GM21423 (cell line): Measurements from ENCODE around the gene ERC2.

Experiments
- ATAC-seq: cut with Tn5 transposase; IDR thresholded peaks from one replicate; pipeline ENCODE4 v1.9.1; 2021; ENCODE audit warnings: mild to moderate bottlenecking, moderate library complexity; ENCODE audit not compliant: unreplicated experiment

Gene ERC2

DNA sequence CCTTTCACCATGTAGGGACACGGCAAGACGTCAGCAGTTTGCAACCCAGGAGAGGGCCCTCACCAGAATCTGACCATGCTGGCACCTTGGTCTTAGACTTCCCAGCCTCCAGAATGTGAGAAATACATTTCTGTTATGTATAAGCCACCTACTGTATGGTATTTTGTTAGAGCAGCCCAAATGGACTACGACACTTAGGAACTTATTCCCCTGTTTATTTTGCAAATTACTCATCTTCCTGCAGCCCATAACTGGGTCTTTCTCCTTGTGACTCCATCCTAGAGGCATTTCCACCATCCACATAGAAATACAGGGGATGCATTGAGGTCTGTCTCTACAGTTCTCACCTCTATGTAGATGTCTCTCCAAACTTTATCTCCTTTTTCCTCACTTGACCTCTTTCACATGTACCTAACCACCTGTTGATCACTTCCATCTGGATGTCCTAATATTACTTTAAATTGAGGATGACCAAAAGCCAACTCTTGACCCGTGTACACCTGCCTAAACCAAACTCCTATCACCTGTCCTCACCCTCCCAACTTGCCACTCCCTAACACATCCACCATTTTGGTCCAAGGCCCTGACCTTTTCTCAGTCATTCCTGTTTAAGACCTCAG lies 575.1 kb downstream of the ERC2 start:
- ATAC-seq: no peak

DNA sequence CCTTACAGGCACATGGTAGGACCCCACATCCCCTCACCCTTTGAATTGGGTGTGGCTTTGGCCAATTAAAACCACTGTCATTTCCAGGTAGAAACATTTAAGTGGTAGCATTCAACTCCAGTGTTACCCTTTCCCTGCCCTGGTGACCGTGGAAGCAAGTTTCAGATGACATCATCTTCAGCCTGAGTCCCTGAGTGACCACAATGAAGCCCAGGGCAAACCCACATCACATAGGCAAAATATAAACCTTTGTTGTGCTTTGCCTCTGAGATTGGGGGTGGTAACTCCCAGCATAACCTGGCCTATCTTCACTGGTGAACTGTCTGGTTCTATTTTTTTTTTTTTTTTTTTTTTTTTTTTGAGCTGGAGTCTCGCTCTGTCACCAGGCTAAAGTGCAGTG lies 577.2 kb downstream of the ERC2 start:
- no peak for ATAC-seq

DNA sequence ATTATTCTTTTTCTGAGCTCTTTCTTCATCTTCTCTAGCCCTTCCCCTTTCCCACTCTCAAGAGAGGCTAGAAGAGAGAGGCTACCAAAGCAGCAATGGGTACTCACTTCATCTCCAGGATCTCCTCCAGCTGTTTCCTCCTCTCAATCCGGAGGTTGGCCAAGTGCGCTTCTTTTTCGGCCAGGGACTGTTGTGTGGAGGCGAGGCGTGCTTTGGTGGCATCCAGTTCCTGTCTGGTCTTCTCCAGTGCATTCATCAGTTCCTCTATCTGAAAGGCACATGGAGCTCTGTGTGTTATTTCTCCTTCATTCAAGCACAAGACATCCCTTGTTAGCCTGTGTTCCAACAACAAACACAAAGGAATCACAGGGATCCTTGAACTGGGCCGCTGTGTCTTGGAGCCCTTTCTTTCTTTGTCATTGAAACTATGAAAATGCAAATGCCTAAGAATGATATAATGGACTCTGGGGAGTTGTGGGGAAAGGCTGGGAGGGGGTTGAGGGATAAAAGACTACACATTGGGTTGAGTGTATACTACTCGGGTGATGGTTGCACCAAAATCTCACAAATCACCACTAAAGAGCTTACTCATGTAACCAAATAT lies 579.9 kb downstream of the ERC2 start:
- no peak for ATAC-seq

DNA sequence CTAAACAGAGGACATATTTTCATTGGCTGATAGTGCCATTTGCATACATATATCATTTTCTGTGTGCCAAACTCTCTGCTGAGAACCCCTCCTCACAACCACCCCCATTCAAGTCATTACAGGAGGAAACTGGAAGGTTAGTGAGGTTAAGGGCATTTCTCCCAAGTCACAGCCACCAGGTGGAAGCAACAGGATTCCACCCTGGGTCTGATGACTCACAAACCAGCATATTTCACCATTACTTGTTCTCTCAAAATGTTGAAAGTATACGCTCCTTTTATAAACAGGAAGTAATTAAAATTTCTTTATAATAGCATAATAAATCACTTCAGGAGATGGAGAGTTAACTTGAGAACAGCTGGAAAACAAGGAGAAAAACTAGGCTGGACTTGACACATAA lies 582.5 kb downstream of the ERC2 start:
- no peak for ATAC-seq

DNA sequence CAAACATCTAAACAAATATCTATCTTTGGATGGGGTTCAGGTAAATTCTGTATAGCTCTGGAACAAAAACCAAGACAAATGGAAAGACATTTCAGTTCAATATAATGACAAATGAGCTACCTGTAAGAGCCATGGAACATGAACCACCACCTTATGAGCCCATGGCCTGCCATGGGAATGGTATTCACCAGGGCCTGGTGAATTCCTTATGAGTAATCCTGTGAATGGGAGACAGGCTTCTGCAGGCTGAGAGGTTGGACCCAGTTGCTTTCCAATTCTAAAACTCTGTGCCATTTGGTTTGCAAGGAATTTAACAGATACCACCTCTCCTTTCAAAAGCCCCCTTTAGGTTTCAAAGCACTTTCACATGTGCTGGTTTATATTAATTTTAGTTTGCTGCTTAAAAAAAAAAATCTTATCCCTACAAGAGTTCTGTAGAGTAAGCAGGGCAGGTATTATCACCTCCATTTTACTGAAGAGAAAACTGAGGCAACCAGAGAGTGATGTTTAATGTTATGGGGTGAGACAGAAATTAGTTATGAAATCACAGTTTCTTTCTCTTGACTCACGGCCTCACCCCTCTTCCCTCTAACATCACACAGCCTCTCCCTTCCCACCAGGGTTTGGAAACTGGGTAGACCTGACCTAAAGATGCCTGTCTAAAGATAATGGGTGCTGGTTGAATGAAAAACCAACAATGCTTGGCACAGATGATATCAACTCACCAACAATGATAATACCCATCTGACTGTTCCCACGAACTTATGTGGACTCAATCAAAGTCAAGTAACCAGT lies 583.6 kb downstream of the ERC2 start:
- ATAC-seq: no peak

DNA sequence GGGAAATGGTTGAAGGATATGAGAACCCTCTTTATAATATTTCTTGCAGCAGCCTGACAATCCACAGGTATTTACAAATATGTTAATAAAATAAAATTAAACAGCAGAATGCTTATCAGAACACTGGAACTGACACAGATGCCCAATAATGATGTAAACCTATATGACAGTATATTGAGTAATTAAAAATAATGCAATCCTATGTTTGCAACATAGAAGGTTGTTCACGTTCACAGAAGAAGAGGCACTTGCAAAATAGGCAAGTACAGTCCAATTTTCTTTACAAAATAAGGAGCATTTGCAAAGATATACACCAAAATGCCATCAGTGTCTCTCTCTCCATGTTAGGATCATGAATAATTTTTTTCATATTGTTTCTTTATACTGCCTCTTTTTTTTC lies 584.2 kb downstream of the ERC2 start:
- ATAC-seq: no peak

DNA sequence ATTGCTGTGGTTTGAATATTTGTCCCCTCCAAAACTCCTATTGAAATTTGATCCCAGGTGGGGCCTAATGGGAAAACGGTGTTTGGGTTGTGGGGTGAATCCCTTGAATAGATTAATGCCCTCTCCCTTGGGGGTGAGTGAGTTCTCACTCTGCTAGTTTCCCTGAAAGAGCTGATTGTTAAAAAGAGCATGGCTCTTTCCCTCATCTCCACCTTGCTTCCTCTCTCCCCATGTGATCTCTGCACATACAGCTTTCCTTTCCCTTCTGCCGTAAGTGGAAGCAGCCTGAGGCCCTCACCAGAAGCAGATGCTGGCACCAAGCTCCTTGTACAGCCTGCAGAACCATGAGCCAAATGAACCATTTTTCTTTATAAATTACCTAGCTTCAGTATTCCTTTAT lies 586.3 kb downstream of the ERC2 start:
- ATAC-seq: no peak

DNA sequence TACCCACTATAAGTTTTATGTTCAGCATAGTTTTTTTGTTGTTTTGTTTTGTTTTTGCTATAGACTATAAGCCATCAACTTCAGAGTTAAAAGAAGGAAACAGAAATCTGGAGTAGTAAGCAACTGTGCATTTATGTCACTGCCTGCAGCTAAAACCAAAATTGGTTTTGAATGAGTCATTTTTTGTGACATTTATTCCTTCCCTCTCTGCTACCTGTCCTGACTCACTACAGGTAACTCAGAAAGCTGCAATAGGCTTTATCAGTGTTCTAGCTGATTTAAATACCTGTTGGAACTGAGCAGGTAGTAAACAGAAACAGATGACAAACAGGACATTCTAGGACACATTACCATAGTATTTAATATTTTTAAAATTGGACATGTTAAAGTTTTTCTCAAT lies 587.9 kb downstream of the ERC2 start:
- ATAC-seq: no peak

DNA sequence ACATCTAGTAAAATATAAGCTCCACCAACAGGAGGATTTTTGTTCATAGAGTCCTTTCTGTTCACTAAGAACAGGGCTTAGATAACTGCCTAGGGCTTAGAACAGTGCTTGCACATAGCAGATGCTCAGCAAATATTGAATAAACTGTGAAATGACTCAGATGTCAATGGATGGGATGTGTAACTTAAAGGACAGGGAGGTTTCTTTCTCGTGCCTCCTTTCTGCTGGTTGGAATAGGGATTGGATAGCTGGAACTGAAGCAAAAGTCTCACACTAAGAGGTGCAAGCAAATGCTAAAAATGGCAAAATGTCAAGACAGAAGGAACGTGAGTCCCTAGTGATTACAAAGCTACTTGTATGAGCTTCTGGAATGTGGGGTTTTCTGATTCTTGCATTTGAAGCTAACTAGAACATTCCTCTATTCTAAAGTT lies 588.4 kb downstream of the ERC2 start:
- ATAC-seq: no peak

DNA sequence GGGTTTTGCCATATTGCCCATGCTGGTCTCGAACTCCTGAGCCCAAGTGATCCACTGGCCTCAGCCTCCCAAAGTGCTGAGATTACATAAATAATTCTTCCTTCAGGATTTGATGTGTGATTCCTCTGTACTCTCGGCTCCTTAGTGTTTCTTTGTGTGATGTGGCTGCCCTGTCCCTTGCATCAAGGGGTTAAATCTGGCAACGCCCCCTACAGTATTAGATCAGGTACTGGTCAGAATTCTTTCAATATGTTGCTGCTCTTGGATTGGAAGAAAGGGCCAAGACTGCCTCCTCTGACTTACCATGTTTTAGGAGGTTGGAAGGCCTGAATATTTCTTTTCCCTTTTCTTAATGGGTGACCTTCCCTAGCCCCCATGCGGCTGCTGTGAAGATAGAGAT lies 590.6 kb downstream of the ERC2 start:
- no peak for ATAC-seq

DNA sequence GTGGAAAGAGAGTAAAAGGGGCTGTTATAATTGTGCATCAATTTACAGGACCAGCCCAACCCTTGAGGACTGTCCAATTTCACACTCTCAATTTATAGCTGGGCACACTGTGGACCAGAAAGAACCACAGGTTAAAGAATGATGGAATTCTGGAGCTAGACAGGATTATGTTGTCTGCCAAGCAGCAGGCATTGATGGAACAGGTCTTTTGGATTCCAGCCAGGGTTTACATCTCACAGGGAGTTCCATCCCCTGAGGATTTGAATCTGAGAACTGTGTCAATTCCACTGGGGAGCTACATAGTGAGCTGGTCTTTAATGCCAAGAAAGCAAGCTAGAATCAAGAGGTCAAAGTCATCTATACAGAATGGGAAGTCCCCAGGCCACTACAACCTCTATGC lies 591.7 kb downstream of the ERC2 start:
- ATAC-seq: no peak

DNA sequence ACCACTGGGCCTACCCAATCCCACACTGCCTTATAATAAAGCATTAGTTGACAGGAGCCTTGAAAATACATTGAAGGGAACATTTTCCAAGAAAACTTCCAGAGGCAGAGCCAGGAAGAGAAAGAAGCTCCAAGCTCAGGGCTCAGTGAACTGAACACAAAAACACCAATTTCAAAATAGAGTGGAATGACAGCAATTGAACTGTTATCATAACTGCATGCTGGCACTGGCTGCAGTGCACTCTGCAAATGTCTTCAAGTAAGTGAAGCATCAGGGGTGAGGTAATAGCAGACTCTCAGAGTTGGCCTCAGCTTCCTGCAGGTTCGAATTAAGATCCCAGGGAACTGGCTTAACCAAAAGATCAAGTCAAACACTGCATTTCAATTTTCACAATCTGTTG lies 593.2 kb downstream of the ERC2 start:
- no peak for ATAC-seq

DNA sequence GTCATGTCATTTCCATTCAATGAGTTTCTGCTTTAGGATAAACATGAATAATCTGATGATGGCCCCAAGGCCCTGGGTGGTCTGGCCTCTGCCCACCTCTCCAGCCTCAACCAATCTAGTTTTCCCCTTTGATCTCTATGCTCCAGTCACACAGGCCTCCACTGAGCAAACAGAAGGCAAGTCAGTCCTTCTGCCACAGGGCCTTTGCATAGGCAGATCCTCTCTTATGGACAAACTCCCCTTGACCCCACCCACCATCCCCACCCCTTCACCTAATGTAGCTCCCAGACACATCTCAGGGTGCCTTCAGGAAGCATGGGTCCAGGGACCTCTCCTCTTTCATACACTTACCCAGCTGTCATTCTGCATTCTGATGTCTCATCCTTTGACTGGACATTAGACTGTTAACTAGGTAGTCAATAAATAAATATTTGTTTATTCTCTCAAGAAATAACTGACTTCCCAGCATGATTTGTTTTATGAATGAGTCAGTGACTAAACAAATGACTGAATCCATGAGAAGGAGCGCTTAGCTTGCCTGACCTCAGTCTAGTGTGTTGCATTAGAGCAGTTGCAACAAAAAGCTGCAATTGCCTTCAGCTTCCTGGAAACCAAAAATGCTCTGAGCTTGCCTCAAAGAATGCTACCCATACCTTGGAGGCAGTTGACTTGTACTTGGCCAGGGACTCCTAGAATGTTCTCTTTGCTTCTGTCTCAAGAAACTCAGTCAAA lies 594.6 kb downstream of the ERC2 start:
- ATAC-seq: no peak

DNA sequence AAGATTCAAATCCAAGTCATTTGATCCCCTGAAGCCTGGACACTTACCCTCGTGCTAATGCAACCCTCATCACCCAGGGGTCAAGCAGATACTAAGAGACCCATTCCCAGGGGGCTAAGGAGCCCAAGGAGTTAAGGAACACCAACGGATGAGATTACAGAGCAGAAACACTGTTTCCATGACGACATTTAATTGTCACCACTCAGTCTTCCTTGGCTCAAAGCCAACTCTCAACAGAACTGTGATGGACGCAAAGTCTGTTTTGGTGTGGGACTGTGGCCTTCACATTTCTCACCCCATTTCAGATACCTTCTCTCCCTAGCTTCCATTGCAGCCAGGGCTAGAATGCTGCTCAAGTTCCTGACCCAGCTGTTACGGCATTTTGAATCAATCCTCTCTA lies 597.7 kb downstream of the ERC2 start:
- no peak for ATAC-seq

DNA sequence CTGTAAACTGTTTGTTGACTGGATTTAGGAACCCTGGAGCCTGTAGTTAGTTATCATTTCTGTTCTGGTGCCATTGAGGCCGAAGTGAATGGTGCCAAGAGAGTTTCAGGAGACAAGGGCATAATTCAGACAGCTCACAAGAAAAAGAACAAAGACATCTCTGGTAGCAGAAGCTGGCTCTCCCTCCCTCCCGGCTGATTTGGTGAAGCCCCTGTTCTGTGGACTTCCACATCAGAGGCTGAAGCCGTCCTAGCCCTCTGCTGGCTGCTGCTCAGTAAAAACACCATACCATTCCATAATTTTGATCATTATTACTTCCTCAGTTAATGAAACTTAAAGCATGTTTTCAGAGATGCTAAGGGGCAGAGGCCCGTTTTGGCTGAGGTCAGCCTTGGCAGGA lies 599.9 kb downstream of the ERC2 start:
- no peak for ATAC-seq

DNA sequence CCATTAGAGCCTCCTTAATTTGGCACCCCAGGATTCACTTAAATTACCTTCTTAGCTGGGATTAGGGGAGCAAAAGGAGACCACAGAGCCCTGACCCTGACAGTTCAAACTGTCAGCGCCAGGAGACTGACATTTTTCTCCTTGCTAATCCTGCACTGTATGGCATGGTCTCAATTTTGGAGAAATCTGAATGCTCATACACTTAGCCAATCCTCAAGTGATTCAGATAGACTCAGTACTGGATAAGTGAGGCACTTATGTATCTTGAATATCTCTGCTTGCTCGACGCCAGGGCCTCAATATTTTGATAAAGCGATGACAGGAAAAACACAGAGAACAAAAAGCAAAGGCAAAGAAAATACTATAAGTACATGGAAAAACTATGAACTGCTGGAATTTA lies 605.2 kb downstream of the ERC2 start:
- ATAC-seq: no peak

DNA sequence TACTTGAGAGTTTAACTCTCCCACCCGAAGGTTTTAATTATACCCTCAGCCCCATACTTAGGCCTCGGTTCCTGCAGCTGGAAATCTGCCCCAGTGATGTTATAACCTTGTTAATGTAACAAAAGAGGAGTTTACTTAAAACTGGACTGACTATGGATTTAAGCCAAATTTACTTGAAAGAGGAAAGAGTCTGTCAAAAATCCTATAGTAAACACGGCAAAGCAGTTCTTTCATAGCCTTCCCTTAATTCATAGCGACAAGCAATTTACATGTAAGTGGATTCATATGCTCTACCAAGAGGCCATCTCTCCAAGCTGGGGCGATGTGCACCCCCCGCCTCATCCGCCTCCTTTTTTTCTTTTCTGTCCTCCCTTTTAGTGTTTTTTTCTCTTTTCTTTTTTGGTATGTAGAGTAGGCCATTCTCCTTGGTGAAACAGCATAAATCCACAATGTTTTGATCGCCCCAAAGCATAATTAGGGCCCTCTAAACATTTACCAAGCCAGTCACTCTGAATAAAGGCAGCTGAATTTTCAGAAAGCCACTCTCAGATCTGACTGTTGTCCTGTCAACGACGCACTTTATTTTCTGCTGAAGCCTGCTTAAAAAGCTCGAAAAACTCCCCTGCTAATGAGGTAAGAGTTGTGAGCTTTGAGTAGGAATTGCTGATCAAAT lies 608.1 kb downstream of the ERC2 start:
- ATAC-seq: no peak

DNA sequence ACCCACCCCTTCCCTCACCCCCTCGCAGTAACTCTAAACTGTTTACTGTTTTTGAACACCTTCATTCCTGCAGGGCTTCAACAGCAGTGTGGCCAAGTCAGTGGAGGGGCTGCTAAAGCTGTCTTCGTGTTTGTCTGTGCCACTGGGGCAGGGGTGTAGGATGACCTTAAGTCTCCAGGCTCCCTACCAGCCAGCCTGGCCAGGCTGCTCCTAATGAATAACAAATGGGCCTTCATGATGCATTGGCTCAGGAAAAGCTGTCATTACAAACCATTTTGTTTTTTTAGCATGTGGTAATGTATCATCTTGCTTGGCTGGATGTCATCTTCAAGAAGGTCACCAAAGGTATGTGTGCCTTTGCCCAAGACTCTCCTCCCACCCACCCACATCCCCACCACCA lies 609.0 kb downstream of the ERC2 start:
- ATAC-seq: no peak

DNA sequence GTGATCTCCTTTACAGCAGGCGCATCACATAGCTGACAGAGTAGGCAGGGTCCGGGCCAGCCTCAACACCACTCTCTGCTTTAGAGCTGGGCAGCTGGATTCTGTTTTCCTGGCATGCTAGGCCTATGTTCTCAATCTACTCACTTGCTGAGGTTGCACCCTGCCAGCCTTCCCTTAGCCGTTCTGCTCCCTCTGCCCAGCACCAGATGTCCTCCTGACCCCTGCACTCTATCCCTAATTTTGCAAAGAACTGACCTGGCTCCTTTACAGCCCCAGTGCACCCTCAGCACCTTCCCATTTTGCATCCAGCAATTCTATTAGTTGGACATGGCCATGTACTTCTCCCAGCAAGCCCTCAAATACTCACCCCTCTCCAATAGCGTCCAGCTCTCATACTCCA lies 609.5 kb downstream of the ERC2 start:
- ATAC-seq: no peak

DNA sequence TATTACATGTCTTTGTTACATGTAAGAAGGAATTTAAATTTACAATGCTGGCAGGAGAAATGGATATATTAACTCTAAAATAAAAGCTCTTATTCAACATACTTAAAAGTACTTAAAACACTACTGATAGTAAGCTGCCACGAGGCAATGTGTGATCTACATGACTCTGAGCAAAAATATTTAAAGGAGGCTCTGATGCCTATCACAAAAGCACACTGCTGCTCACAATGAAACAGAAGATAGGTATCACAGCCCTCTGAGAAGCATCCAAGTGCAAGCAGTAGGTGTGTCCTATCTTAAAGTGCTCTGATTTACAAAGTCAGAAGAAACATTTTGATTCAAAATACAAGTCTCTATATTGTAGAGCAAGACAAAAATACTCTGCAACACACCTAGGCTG lies 610.0 kb downstream of the ERC2 start:
- ATAC-seq: no peak

DNA sequence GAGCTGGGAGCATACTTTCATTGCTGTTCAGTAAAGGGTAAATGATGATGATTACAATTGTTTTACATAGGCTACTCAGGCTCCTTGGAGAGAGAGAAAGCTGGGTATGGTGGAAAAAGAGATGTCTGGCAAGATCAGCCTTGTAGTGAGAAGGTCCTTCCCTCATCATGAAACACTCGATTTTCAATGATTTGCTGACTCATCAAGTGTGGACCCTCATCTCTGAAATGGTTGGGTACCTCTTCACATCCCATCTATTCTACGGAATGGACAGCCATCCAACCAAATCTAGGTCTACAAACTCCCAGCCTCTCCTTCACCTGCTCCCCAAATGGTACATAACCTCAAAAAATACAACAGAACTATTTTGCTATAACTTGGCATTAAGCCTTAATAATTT lies 610.6 kb downstream of the ERC2 start:
- no peak for ATAC-seq
